ENCODE measurements around the gene RHOA.

The RHOA gene

GRCh38 chr3:49343163-49343562 lies 68.6 kb downstream of the RHOA start:
- Histone ChIP-seq H3K9me3 (ENCODE audit: severe bottlenecking) (no peaks in the 10 kb centered on the region), H3K27ac (ENCODE audit: poor library complexity, severe bottlenecking) (no peak overlapping the region), H3K36me3 (ENCODE audit: low read depth) (no peaks in the 10 kb centered on the region; the same call in 1 of the 2 replicates), H3K4me3 (ENCODE audit: severe bottlenecking) (no peak overlapping the region), H3K27me3 (ENCODE audit: insufficient read depth, poor library complexity, severe bottlenecking) (no peaks in the 10 kb centered on the region), H3K4me1 (ENCODE audit: insufficient read depth, poor library complexity, severe bottlenecking) (peaks cover 31% of the 10 kb centered on the region)
- DNase-seq (ENCODE audit: low spot score) (no peak), ATAC-seq (ENCODE audit: low read depth) (no peak)
- no peak for TF ChIP-seq CTCF (IDR thresholded peaks at IDR 0.05; ENCODE audit: poor library complexity, severe bottlenecking)

GRCh38 chr3:49341996-49342395 lies 69.8 kb downstream of the RHOA start:
- H3K27ac ChIP-seq (ENCODE audit: poor library complexity, severe bottlenecking), result no peak overlapping the region
- H3K4me3 ChIP-seq (ENCODE audit: severe bottlenecking), result no peak overlapping the region
- ATAC-seq (ENCODE audit: low read depth), result no peak

GRCh38 chr3:49339941-49340800 lies 71.6 kb downstream of the RHOA start, which contains the start of gene USP4:
USP4 (minus strand) TSS chr3:49340053; CDS start chr3:49340024, 29 bp downstream.
- ATAC-seq (ENCODE audit: low read depth) (peak; percentile 93), DNase-seq (ENCODE audit: low spot score) (peak; percentile 94)
- Histone ChIP-seq H3K27ac (ENCODE audit: poor library complexity, severe bottlenecking) (peak within 1 kb of the TSS; percentile 82), H3K9me3 (ENCODE audit: severe bottlenecking) (no peaks in the 10 kb centered on the region), H3K4me3 (ENCODE audit: severe bottlenecking) (peak within 1 kb of the TSS; percentile 60), H3K27me3 (ENCODE audit: insufficient read depth, poor library complexity, severe bottlenecking) (no peaks in the 10 kb centered on the region), H3K36me3 (ENCODE audit: low read depth) (peaks cover 22% of the 10 kb centered on the region), H3K4me1 (ENCODE audit: insufficient read depth, poor library complexity, severe bottlenecking) (peaks cover 7% of the 10 kb centered on the region)
- peak; percentile 76 for TF ChIP-seq CTCF (IDR thresholded peaks at IDR 0.05; ENCODE audit: poor library complexity, severe bottlenecking)

More at GRCh38 chr3:49341996-49342395, 69.8 kb downstream of the RHOA start:
- Histone ChIP-seq H3K4me1 (ENCODE audit: insufficient read depth, poor library complexity, severe bottlenecking) (peaks cover 20% of the 10 kb centered on the region), H3K9me3 (ENCODE audit: severe bottlenecking) (no peaks in the 10 kb centered on the region), H3K36me3 (ENCODE audit: low read depth) (peaks cover 6% of the 10 kb centered on the region), H3K27me3 (ENCODE audit: insufficient read depth, poor library complexity, severe bottlenecking) (no peaks in the 10 kb centered on the region)
- no peak for DNase-seq (ENCODE audit: low spot score)
- TF ChIP-seq CTCF (IDR thresholded peaks at IDR 0.05; ENCODE audit: poor library complexity, severe bottlenecking), result no peak

- Histone ChIP-seq H3K36me3 (ENCODE audit: low read depth) (peaks cover 28% of the 10 kb centered on the region), H3K9me3 (ENCODE audit: severe bottlenecking) (no peaks in the 10 kb centered on the region), H3K4me3 (ENCODE audit: severe bottlenecking) (peak overlapping the region; percentile 60), H3K27ac (ENCODE audit: poor library complexity, severe bottlenecking) (peak overlapping the region; percentile 82), H3K27me3 (ENCODE audit: insufficient read depth, poor library complexity, severe bottlenecking) (no peaks in the 10 kb centered on the region), H3K4me1 (ENCODE audit: insufficient read depth, poor library complexity, severe bottlenecking) (peaks cover 4% of the 10 kb centered on the region)
- no peak for TF ChIP-seq CTCF (IDR thresholded peaks at IDR 0.05; ENCODE audit: poor library complexity, severe bottlenecking)
- no peak for DNase-seq (ENCODE audit: low spot score)
- peak; percentile 21 for ATAC-seq (ENCODE audit: low read depth)
These were observed 72.2 kb downstream of the RHOA start for GRCh38 chr3:49339581-49339940.
